ENCODE results near the gene CUZD1. TPM values are rescaled to one million over a fixed set of nuclear protein-coding genes. Genes with fewer than 3 reads are reported as not detected.

CUZD1 gene
- total RNA-seq, 1 donor from 2014 or later: 2.9 TPM

DNA sequence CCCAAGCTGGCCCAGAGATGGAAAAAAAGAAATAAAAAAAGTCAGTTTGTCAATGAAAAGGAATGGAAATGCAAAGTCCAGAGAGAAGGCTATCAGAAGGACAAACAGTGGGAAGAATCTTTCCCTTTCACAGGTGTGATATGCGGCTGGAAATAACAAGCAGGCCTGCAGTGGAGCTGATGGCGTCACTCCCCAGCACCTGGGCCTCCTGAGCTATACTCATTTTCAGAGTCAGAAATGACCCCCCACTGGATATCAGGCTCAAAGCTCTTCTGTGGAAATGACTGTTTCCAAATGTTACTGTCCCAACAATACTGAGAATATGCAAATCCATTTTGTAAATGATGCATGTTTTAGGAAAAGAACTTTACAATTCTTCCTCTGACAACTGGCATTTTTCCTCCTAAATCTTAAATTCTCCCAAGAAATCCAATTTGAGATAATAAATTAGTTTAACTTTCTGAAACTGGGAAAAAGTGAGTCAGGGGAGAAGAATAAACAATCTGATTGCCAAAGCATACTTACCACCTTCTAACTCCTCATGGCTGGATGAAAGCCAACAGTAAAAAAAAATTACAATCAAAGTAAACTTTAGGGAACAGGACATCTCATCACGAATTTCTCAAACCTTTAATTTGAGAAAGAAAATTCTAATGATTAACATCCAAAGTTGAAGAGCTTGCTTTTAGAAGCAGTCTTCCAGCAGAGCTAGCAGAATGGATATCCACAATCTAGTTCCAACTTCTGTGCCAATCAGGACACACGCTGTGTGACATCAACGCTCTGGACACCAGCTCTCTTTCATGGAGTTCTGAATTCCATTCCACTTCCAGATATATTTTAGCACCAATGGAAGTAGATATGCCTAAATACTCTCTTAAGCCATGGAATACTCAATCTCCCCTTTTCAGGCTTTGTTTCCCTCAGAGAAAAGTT, 5.3 kb upstream of the CUZD1 start:
- Mint-ChIP-seq H3K36me3 (ENCODE audit: low read depth) (peaks cover 74% of the 10 kb centered on the region), H3K27me3 (ENCODE audit: low read depth) (no peaks in the 10 kb centered on the region)
- intact Hi-C loops (cut with micrococcal nuclease): no loop called here

GRCh38 chr10:122849900-122850605, 4.4 kb upstream of the CUZD1 start:
- intact Hi-C loops (cut with micrococcal nuclease): no loop called here
- H3K4me3 Mint-ChIP-seq (ENCODE audit: low read depth): no peak overlapping the region
- H3K4me1 Mint-ChIP-seq (ENCODE audit: low read depth): peaks cover 20% of the 10 kb centered on the region
- DNase-seq (ENCODE audit: low spot score): no peak
- no peaks in the 10 kb centered on the region for H3K27me3 Mint-ChIP-seq (ENCODE audit: low read depth)
- H3K27ac Mint-ChIP-seq: no peak overlapping the region
- peaks cover 76% of the 10 kb centered on the region for H3K36me3 Mint-ChIP-seq (ENCODE audit: low read depth)
- no peaks in the 10 kb centered on the region for H3K9me3 Mint-ChIP-seq

More for the DNA sequence above, 5.3 kb upstream of the CUZD1 start:
- H3K4me3 Mint-ChIP-seq (ENCODE audit: low read depth): no peak overlapping the region
- H3K27ac Mint-ChIP-seq: no peak overlapping the region
- H3K9me3 Mint-ChIP-seq: no peaks in the 10 kb centered on the region
- no peak for DNase-seq (ENCODE audit: low spot score)
- H3K4me1 Mint-ChIP-seq (ENCODE audit: low read depth): peaks cover 27% of the 10 kb centered on the region

DNA sequence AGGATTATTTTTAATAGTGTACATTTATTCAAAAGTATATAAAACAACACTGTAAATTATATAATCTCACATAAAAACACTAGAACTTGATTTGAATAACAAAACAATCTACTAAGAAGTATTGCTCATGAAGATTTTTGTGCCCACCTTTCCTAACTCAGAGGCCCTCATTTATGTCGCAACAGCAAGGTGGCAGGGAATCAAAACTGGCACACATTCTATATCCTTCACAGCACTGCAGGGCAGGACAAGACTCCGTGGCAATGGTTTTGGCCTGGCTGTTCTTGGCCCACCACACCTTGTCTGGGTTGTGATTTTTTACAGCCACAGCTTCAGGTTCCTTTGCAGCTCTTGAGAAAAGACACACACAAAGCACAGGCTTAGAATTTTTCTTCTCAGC, 3.4 kb upstream of the CUZD1 start:
- no peaks in the 10 kb centered on the region for H3K9me3 Mint-ChIP-seq
- H3K4me1 Mint-ChIP-seq (ENCODE audit: low read depth): peaks cover 10% of the 10 kb centered on the region
- peaks cover 74% of the 10 kb centered on the region for H3K36me3 Mint-ChIP-seq (ENCODE audit: low read depth)
- DNase-seq (ENCODE audit: low spot score): no peak
- intact Hi-C loops (cut with micrococcal nuclease): no loop called here
- no peak overlapping the region for H3K4me3 Mint-ChIP-seq (ENCODE audit: low read depth)
- H3K27ac Mint-ChIP-seq: no peak overlapping the region
- no peaks in the 10 kb centered on the region for H3K27me3 Mint-ChIP-seq (ENCODE audit: low read depth)

DNA sequence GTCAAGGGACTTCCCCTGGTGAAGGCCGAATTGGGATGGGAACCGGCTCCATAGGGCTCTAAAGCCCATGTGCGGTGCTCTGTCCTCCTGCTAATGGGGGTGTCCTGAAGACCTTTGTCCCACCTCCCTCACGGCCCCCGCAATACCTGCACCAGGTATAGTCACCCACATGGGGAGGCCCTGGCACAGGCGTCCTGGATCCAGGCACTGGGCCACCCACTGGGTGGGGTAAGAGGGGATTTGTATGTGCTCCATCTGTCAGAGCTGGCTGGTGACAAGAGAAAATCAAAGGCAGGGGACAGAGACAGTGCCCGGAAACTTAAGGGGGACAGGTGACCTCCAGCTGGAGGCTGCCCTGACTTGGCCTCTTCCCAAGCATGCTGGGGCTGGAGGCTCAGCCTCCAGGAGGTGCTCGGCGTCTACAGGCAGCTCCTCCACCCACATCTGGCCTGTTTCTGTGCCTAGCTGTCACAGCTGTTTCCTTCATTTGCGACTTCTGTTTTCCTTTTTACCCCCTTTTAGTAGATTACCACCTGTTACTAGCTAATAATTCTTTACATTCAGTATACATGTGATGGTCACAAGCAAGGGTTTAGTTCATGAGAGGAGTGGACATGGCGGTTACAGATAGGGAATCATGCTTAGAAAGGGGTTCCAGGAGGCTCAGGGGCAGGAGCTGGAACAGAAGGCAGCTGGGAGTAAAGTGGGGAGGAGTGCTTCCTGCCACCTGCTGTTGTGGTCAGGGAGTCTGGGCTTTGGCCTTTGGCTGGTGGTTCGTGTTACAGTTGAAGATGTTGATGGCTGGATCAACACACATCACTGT, 2.3 kb upstream of the CUZD1 start:
- H3K9me3 Mint-ChIP-seq: no peaks in the 10 kb centered on the region
- no peak overlapping the region for H3K4me3 Mint-ChIP-seq (ENCODE audit: low read depth)
- peaks cover 3% of the 10 kb centered on the region for H3K4me1 Mint-ChIP-seq (ENCODE audit: low read depth)
- no peak for DNase-seq (ENCODE audit: low spot score)
- peaks cover 64% of the 10 kb centered on the region for H3K36me3 Mint-ChIP-seq (ENCODE audit: low read depth)
- no peaks in the 10 kb centered on the region for H3K27me3 Mint-ChIP-seq (ENCODE audit: low read depth)
- no peak overlapping the region for H3K27ac Mint-ChIP-seq
- intact Hi-C loops (cut with micrococcal nuclease): no loop called here

DNA sequence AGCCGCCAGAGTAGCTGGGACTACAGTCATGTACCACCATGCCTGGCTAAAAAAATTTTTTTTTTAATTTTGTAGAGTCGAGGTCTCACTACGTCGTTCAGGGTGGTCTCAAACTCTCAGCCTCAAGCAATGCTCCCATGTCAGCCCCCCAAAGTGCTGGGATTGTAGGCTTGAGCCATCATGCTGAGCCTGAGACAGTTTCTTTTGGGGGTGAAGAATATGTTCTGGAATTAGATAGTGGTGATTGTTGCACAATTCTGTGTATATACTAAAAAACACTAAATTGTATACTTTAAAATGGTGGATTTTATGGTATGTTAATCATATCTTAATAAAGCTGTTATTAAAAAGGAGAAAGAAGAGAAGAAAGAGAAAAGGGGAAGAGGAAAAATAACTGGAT, 1.5 kb downstream of the CUZD1 start:
- DNase-seq (ENCODE audit: low spot score): no peak
- intact Hi-C loops (cut with micrococcal nuclease): no loop called here
- peaks cover 6% of the 10 kb centered on the region for H3K9me3 Mint-ChIP-seq
- peaks cover 2% of the 10 kb centered on the region for H3K4me1 Mint-ChIP-seq (ENCODE audit: low read depth)
- H3K36me3 Mint-ChIP-seq (ENCODE audit: low read depth): peaks cover 48% of the 10 kb centered on the region
- no peaks in the 10 kb centered on the region for H3K27me3 Mint-ChIP-seq (ENCODE audit: low read depth)
- no peak overlapping the region for H3K4me3 Mint-ChIP-seq (ENCODE audit: low read depth)
- H3K27ac Mint-ChIP-seq: no peak overlapping the region

DNA sequence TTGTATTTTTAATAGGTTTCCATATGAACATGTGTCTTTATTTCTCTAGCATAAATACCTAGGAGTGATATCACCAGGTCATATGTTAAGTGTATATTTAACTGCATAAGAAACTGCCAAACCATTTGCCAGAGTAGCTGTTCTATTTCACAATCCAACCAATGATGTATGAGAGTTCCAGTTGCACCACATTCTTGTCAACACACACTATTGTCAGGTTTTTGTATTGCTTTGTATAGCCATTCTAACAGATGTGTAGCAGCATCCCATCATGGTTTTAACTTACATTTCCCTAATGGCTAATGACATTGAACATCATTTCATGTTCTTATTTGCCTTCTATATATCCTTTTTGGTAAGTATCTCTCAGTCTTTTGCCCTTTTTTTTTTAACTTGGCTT, 4.1 kb downstream of the CUZD1 start:
- intact Hi-C loops (cut with micrococcal nuclease): no loop called here
- Mint-ChIP-seq H3K27me3 (ENCODE audit: low read depth) (no peaks in the 10 kb centered on the region), H3K27ac (no peak overlapping the region), H3K4me3 (ENCODE audit: low read depth) (no peak overlapping the region), H3K4me1 (ENCODE audit: low read depth) (peaks cover 2% of the 10 kb centered on the region), H3K9me3 (peaks cover 6% of the 10 kb centered on the region), H3K36me3 (ENCODE audit: low read depth) (peaks cover 58% of the 10 kb centered on the region)
- no peak for DNase-seq (ENCODE audit: low spot score)

- H3K27me3 Mint-ChIP-seq (ENCODE audit: low read depth): no peaks in the 10 kb centered on the region
- no peaks in the 10 kb centered on the region for H3K4me1 Mint-ChIP-seq (ENCODE audit: low read depth)
- H3K9me3 Mint-ChIP-seq: peaks cover 6% of the 10 kb centered on the region
- H3K4me3 Mint-ChIP-seq (ENCODE audit: low read depth): no peak overlapping the region
- intact Hi-C loops (cut with micrococcal nuclease): no loop called here
- H3K36me3 Mint-ChIP-seq (ENCODE audit: low read depth): peaks cover 54% of the 10 kb centered on the region
- DNase-seq (ENCODE audit: low spot score): no peak
- no peak overlapping the region for H3K27ac Mint-ChIP-seq
Observed at GRCh38 chr10:122839505-122839904, 6.2 kb downstream of the CUZD1 start.

- no peak overlapping the region for H3K27ac Mint-ChIP-seq
- H3K9me3 Mint-ChIP-seq: peaks cover 6% of the 10 kb centered on the region
- no peak for DNase-seq (ENCODE audit: low spot score)
- peaks cover 53% of the 10 kb centered on the region for H3K36me3 Mint-ChIP-seq (ENCODE audit: low read depth)
- no peaks in the 10 kb centered on the region for H3K4me1 Mint-ChIP-seq (ENCODE audit: low read depth)
- intact Hi-C loops (cut with micrococcal nuclease): no loop called here
- H3K4me3 Mint-ChIP-seq (ENCODE audit: low read depth): no peak overlapping the region
- no peaks in the 10 kb centered on the region for H3K27me3 Mint-ChIP-seq (ENCODE audit: low read depth)
Observed at GRCh38 chr10:122838880-122839279, 6.8 kb downstream of the CUZD1 start.

- no peaks in the 10 kb centered on the region for H3K27me3 Mint-ChIP-seq (ENCODE audit: low read depth)
- intact Hi-C loops (cut with micrococcal nuclease): no loop called here
- no peak overlapping the region for H3K27ac Mint-ChIP-seq
- H3K9me3 Mint-ChIP-seq: no peaks in the 10 kb centered on the region
- peaks cover 66% of the 10 kb centered on the region for H3K36me3 Mint-ChIP-seq (ENCODE audit: low read depth)
- H3K4me1 Mint-ChIP-seq (ENCODE audit: low read depth): no peaks in the 10 kb centered on the region
- no peak for DNase-seq (ENCODE audit: low spot score)
- H3K4me3 Mint-ChIP-seq (ENCODE audit: low read depth): no peak overlapping the region
Observed at GRCh38 chr10:122835908-122836307, 9.7 kb downstream of the CUZD1 start.

DNA sequence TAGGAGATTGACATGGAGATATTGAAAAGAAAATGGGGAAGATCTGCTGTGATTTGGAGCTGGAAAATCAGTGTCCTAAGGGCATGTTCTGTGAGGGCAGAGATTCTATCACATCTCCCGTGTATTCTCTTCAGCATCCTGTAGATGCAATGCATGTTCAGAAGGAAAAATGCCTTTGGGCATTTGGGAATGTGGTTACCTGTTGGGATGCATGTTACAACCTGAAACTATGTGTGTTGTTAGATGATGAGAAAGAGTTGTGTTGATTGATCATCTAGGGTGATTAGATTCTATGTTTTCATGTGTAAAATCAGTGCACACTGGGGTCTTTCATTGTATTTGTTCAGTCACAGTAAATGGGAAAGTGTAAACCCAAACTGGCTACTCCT, 14.7 kb downstream of the CUZD1 start:
- intact Hi-C loops (cut with micrococcal nuclease): no loop called here
- Mint-ChIP-seq H3K4me3 (ENCODE audit: low read depth) (no peak overlapping the region), H3K27me3 (ENCODE audit: low read depth) (peaks cover 2% of the 10 kb centered on the region), H3K36me3 (ENCODE audit: low read depth) (peaks cover 37% of the 10 kb centered on the region), H3K4me1 (ENCODE audit: low read depth) (no peaks in the 10 kb centered on the region), H3K9me3 (no peaks in the 10 kb centered on the region), H3K27ac (no peak overlapping the region)
- DNase-seq (ENCODE audit: low spot score): no peak

GRCh38 chr10:122830273-122830964, 15.2 kb downstream of the CUZD1 start:
- no peaks in the 10 kb centered on the region for H3K4me1 Mint-ChIP-seq (ENCODE audit: low read depth)

DNA sequence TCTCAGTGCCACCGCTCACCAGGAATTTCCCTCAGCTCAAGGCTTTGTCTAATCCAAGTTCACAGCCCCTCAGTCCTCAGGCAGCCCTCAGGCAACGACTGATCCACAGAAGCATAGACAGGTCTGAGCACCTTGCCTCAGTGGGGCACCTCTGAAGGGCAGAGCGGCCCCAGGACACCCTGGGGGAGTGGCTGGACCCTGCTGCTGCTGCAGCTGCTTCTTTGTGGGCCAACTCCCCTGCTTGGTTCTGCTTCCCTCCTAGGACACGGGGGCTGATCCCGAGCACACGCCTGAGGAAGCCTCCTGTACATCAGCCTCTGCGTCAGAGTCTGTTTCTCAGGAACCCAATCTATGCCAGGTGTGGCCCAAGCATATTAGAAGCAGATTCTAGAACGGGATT, 16.2 kb downstream of the CUZD1 start:
- no peak overlapping the region for H3K4me3 Mint-ChIP-seq (ENCODE audit: low read depth)
- H3K36me3 Mint-ChIP-seq (ENCODE audit: low read depth): peaks cover 29% of the 10 kb centered on the region
- H3K4me1 Mint-ChIP-seq (ENCODE audit: low read depth): no peaks in the 10 kb centered on the region
- no peaks in the 10 kb centered on the region for H3K9me3 Mint-ChIP-seq
- no peak overlapping the region for H3K27ac Mint-ChIP-seq
- no peak for DNase-seq (ENCODE audit: low spot score)
- intact Hi-C loops (cut with micrococcal nuclease): no loop called here
- peaks cover 7% of the 10 kb centered on the region for H3K27me3 Mint-ChIP-seq (ENCODE audit: low read depth)

More at GRCh38 chr10:122830273-122830964, 15.2 kb downstream of the CUZD1 start:
- Mint-ChIP-seq H3K9me3 (no peaks in the 10 kb centered on the region), H3K36me3 (ENCODE audit: low read depth) (peaks cover 34% of the 10 kb centered on the region), H3K27me3 (ENCODE audit: low read depth) (peaks cover 6% of the 10 kb centered on the region), H3K27ac (no peak overlapping the region), H3K4me3 (ENCODE audit: low read depth) (no peak overlapping the region)
- DNase-seq (ENCODE audit: low spot score): no peak
- intact Hi-C loops (cut with micrococcal nuclease): no loop called here
